ENCODE data around the gene GAB1.

GAB1 gene

GRCh38 chr4:143336781-143337599, at the start of gene GAB1:
GAB1 (plus strand) TSS chr4:143336876; CDS start chr4:143337189, 313 bp downstream.
- no peak for DNase-seq (ENCODE audit: low spot score)

- DNase-seq (ENCODE audit: low spot score) = no peak
Observed at GRCh38 chr4:143287572-143287923, 49.1 kb upstream of the GAB1 start.

GRCh38 chr4:143288171-143288570, 48.5 kb upstream of the GAB1 start:
- no peak for DNase-seq (ENCODE audit: low spot score)

- DNase-seq (ENCODE audit: low spot score) = no peak
Observed at GRCh38 chr4:143289370-143289769, 47.3 kb upstream of the GAB1 start.

- no peak for DNase-seq (ENCODE audit: low spot score)
Observed at GRCh38 chr4:143291314-143291713, 45.4 kb upstream of the GAB1 start.

- DNase-seq (ENCODE audit: low spot score) = no peak
Observed at GRCh38 chr4:143292858-143293257, 43.8 kb upstream of the GAB1 start.

- DNase-seq (ENCODE audit: low spot score) = no peak
Observed at GRCh38 chr4:143294310-143294709, 42.4 kb upstream of the GAB1 start.

- no peak for DNase-seq (ENCODE audit: low spot score)
Observed at GRCh38 chr4:143294710-143295275, 41.9 kb upstream of the GAB1 start.

- DNase-seq (ENCODE audit: low spot score) = no peak
Observed at GRCh38 chr4:143296397-143297067, 40.1 kb upstream of the GAB1 start.

- no peak for DNase-seq (ENCODE audit: low spot score)
Observed at GRCh38 chr4:143300860-143301259, 35.8 kb upstream of the GAB1 start.

GRCh38 chr4:143302536-143302935, 34.1 kb upstream of the GAB1 start:
- DNase-seq (ENCODE audit: low spot score) = no peak

- no peak for DNase-seq (ENCODE audit: low spot score)
Observed at GRCh38 chr4:143306788-143307187, 29.9 kb upstream of the GAB1 start.

- DNase-seq (ENCODE audit: low spot score) = no peak
Observed at GRCh38 chr4:143307531-143307930, 29.1 kb upstream of the GAB1 start.

GRCh38 chr4:143308377-143308776, 28.3 kb upstream of the GAB1 start:
- no peak for DNase-seq (ENCODE audit: low spot score)

- no peak for DNase-seq (ENCODE audit: low spot score)
Observed at GRCh38 chr4:143311924-143312323, 24.8 kb upstream of the GAB1 start.

GRCh38 chr4:143313521-143313920, 23.2 kb upstream of the GAB1 start:
- DNase-seq (ENCODE audit: low spot score) = no peak

- DNase-seq (ENCODE audit: low spot score) = no peak
Observed at GRCh38 chr4:143313996-143314395, 22.7 kb upstream of the GAB1 start.

- DNase-seq (ENCODE audit: low spot score) = no peak
Observed at GRCh38 chr4:143320113-143320512, 16.6 kb upstream of the GAB1 start.

GRCh38 chr4:143326735-143327134, 9.9 kb upstream of the GAB1 start:
- DNase-seq (ENCODE audit: low spot score) = no peak

GRCh38 chr4:143329985-143330384, 6.7 kb upstream of the GAB1 start:
- DNase-seq (ENCODE audit: low spot score) = no peak

GRCh38 chr4:143335979-143336780, 496 bp upstream of the GAB1 start:
- DNase-seq (ENCODE audit: low spot score) = no peak

GRCh38 chr4:143337600-143338287, 1.1 kb downstream of the GAB1 start:
- DNase-seq (ENCODE audit: low spot score) = no peak
